HepG2 (cell line): ENCODE measurements around the gene VEGFC.

Experiments used
- CBX2 ChIP-seq, 2 experiments: fragments of 200-600 bp in 1 of 2; sonication (generic); formaldehyde crosslinking in 1 of 2; IDR thresholded peaks; 2 replicates each; pipeline versions ENCODE4 v1.7.0 to v1.8.1; 2018 to 2022; ENCODE audit warnings: low read depth in 2 of 2, low read length in 1 of 2, mild to moderate bottlenecking in 1 of 2, missing genetic modification reagents in 1 of 2
- EZH2 ChIP-seq: conservative IDR thresholded peaks from 2 replicates; pipeline ENCODE4 v1.6.1; 2012; ENCODE audit warnings: mild to moderate bottlenecking, low read depth, low read length, moderate library complexity
- KDM4B ChIP-seq: sonication (generic); formaldehyde crosslinking; IDR thresholded peaks from 2 replicates; pipeline ENCODE4 v1.4.0; 2020; ENCODE audit warnings: missing genetic modification reagents
- REST ChIP-seq, 2 experiments: IDR thresholded peaks; 2 replicates each; pipeline ENCODE4 v1.6.1; 2011 to 2012; ENCODE audit warnings: low read length in 2 of 2, borderline replicate concordance in 1 of 2, low read depth in 1 of 2, mild to moderate bottlenecking in 1 of 2, moderate library complexity in 1 of 2

DNA sequence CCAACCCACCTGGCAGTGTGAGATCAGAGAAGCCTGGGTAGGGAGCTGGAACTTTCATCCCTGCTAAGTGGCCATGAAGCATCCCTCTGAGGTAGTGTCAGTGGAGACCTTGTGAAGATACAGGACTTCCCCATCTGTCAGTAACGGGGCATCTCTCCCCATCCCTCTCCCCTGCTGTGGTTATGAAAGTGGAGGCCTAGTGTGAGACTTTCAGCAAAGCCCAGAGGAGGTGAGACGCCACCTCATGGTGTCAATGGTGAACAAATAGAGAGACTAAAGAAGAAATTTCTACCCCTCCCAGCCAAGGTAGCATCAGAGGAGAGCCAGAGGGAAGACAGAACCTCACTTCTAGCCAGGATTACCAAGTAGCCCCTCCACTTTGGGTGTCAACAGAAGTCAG is 150.2 kb downstream of the VEGFC start:
- no peak for TF ChIP-seq REST (IDR thresholded peaks at IDR 0.05; ENCODE audit: borderline replicate concordance in 1 of 2, low read depth in 1 of 2, low read length in 2 of 2)
- TF ChIP-seq EZH2 = no peak
- no peak for TF ChIP-seq KDM4B (CRISPR knock-in tag)
- TF ChIP-seq CBX2 (IDR thresholded peaks at IDR 0.05; ENCODE audit: low read depth, low read length) = no peak
- no peak for TF ChIP-seq CBX2 (CRISPR knock-in tag; IDR thresholded peaks at IDR 0.05; ENCODE audit: low read depth)
